PC-3 (cell line): ENCODE data around the gene IMPDH1. TPM values are rescaled to one million over a fixed set of nuclear protein-coding genes. Genes with fewer than 3 reads are reported as not detected.

Experiments
- ATAC-seq: fragments of 200-7000 bp; cut with Tn5 transposase; 2 replicates; pipeline ENCODE4 v1.9.1; 2020; ENCODE audit warnings: mild to moderate bottlenecking, moderate library complexity
- BruUV-seq: library from RNA; stranded (reverse); fragments of 400-500 nt; replicated peaks from 2 replicates; lab custom pipeline; 2021; lab: Mats Ljungman, UMichigan
- CTCF ChIA-PET: fragments of 300-600 bp; sonication (Branson Sonifier 250); formaldehyde crosslinking; loops from one replicate; lab custom pipeline; 2022; ENCODE audit warnings: antibody characterized with exemption; lab: Charles Lee
- POLR2A ChIA-PET: fragments of 300-600 bp; sonication (Branson Sonifier 250); formaldehyde crosslinking; loops from one replicate; lab custom pipeline; 2022; ENCODE audit warnings: antibody characterized with exemption; ENCODE audit not compliant: unreplicated experiment; lab: Charles Lee
- DNase-seq: peaks from one replicate; pipeline ENCODE4 v3.0.0-alpha.2; 2015
- H2AFZ ChIP-seq: fragments of 300-600 bp; sonication (generic); 2 replicates; pipeline ENCODE4 v1.6.0; 2016; ENCODE audit warnings: antibody characterized with exemption, low read length
- H3F3A ChIP-seq: fragments of 300-600 bp; sonication (generic); one replicate; pipeline ENCODE4 v1.6.0; 2017; ENCODE audit warnings: antibody characterized with exemption, low read length, control low read depth, mild to moderate bottlenecking; ENCODE audit not compliant: unreplicated experiment
- H3K27ac ChIP-seq: fragments of 300-600 bp; sonication (generic); 2 replicates; pipeline ENCODE4 v1.5.1; 2016; ENCODE audit warnings: mild to moderate bottlenecking, low read length
- H3K27me3 ChIP-seq: fragments of 300-600 bp; sonication (generic); 2 replicates; pipeline ENCODE4 v1.6.1; 2016; ENCODE audit warnings: low read length, mixed read lengths
- H3K36me3 ChIP-seq: fragments of 300-600 bp; sonication (generic); 2 replicates; pipeline ENCODE4 v1.6.1; 2016; ENCODE audit warnings: low read depth, mixed run types, low read length, mixed read lengths
- H3K4me1 ChIP-seq: fragments of 300-600 bp; sonication (generic); 2 replicates; pipeline ENCODE4 v1.5.1; 2016; ENCODE audit warnings: low read length; ENCODE audit not compliant: insufficient read depth
- H3K4me2 ChIP-seq: fragments of 300-600 bp; sonication (generic); 2 replicates; pipeline ENCODE4 v1.6.0; 2016; ENCODE audit warnings: low read length
- H3K4me3 ChIP-seq: fragments of 300-600 bp; sonication (generic); 2 replicates; pipeline ENCODE4 v1.5.1; 2016; ENCODE audit warnings: mild to moderate bottlenecking, low read length, mixed read lengths
- H3K79me2 ChIP-seq: fragments of 300-600 bp; sonication (generic); 2 replicates; pipeline ENCODE4 v1.6.1; 2017; ENCODE audit warnings: low read length, mixed read lengths
- H3K9ac ChIP-seq: fragments of 300-600 bp; sonication (generic); 2 replicates; pipeline ENCODE4 v1.6.0; 2016; ENCODE audit warnings: mild to moderate bottlenecking, low read length
- H3K9me2 ChIP-seq: fragments of 300-600 bp; sonication (generic); replicated peaks from 2 replicates; pipeline ENCODE4 v1.6.1; 2016; ENCODE audit warnings: mixed run types, low read length, mixed read lengths
- H3K9me3 ChIP-seq: fragments of 300-600 bp; sonication (generic); 2 replicates; pipeline ENCODE4 v1.6.1; 2016; ENCODE audit warnings: low read length, mixed read lengths
- H4K20me1 ChIP-seq: fragments of 300-600 bp; sonication (generic); 2 replicates; pipeline ENCODE4 v1.6.1; 2016; ENCODE audit warnings: low read length, mixed read lengths
- CTCF ChIP-seq: fragments of 300-600 bp; sonication (generic); conservative IDR thresholded peaks from 2 replicates; pipeline ENCODE4 v1.5.1; 2017; ENCODE audit warnings: antibody characterized with exemption, low read depth, mild to moderate bottlenecking, low read length
- EZH2 ChIP-seq: fragments of 300-600 bp; sonication (generic); IDR thresholded peaks from one replicate; pipeline ENCODE4 v1.6.1; 2017; ENCODE audit warnings: antibody characterized with exemption, mild to moderate bottlenecking, low read length; ENCODE audit not compliant: unreplicated experiment
- EZH2phosphoT487 ChIP-seq: fragments of 300-600 bp; sonication (generic); IDR thresholded peaks from 2 replicates; pipeline ENCODE4 v1.6.1; 2018; ENCODE audit warnings: mild to moderate bottlenecking, antibody characterized with exemption, low read length, borderline replicate concordance
- intact Hi-C: fragments of 100-400 bp; cut with micrococcal nuclease; formaldehyde crosslinking; loops from 2 replicates; pipeline ENCODE4 v1.9.0; 2023
- total RNA-seq: library from RNA; depleted of rRNA; stranded (reverse); fragments of >200 nt; gene quantifications from 2 replicates; pipeline ENCODE4 v1.2.3, GENCODE V29; 2014

Gene IMPDH1
- total RNA-seq, 1 experiment from 2014 or later, result 128 TPM

DNA sequence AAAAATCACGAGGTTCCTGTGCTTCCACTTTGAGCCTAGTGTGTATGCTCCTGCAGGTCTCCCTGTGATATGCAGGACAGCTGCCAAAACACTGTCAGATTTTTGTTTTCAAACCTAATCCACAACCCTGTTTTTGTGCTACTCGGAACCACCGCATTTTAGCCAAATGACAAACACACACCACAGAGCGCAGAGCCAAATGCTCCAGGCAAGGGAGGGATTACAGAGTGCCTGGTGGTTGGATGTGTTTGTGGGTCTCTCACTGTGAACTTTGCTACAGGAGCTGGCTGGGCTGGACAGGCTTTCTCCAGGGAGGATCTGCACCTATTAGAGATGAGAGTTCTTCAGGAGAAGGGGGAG is 60.3 kb downstream of the IMPDH1 start:
- no peak for TF ChIP-seq EZH2
- TF ChIP-seq EZH2phosphoT487, result no peak
- no peak for TF ChIP-seq CTCF
- Histone ChIP-seq H3K4me2 (no peak overlapping the region), H3K9ac (no peak overlapping the region), H3K4me3 (no peak overlapping the region), H3K9me3 (no peaks in the 10 kb centered on the region), H3F3A (no peaks in the 10 kb centered on the region), H3K9me2 (no peaks in the 10 kb centered on the region), H3K27me3 (no peaks in the 10 kb centered on the region), H2AFZ (no peak overlapping the region), H3K27ac (no peak overlapping the region), H3K4me1 (no peaks in the 10 kb centered on the region), H3K79me2 (no peaks in the 10 kb centered on the region), H4K20me1 (no peaks in the 10 kb centered on the region), H3K36me3 (no peaks in the 10 kb centered on the region)
- intact Hi-C loops, result no loop called here
- CTCF ChIA-PET, result interaction anchor here (3.3 kb wide), 1 partner anchor 38 kb away, joined by 80 read pairs; no protein-coding TSS in a partner anchor
- no TSS peak for BruUV-seq
- ATAC-seq (no peak), DNase-seq (no peak)
- POLR2A ChIA-PET, result no interaction called here

GRCh38 chr7:128347647-128348097 is 62.1 kb downstream of the IMPDH1 start:
- H3K36me3 ChIP-seq, result no peaks in the 10 kb centered on the region
- DNase-seq (peak; percentile 73), ATAC-seq (peak; percentile 66)
- peaks cover 10% of the 10 kb centered on the region for H3K79me2 ChIP-seq
- no peak overlapping the region for H3K4me2 ChIP-seq
- BruUV-seq, result no TSS peak
- TF ChIP-seq CTCF, result peak; percentile 87
- no peak for TF ChIP-seq EZH2
- no peak for TF ChIP-seq EZH2phosphoT487
- ChIA-PET POLR2A (interaction anchor here (0.6 kb wide), 2 partner anchors 21 to 392 kb away, joined by 4 read pairs; no protein-coding TSS in a partner anchor), CTCF (interaction anchor here (0.6 to 3.3 kb wide), 11 partner anchors 39 to 532 kb away, joined by 3 to 80 read pairs (median 4); partner anchors contain the start of gene ATP6V1F)
- no peaks in the 10 kb centered on the region for H3K9me3 ChIP-seq
- no peak overlapping the region for H3K4me3 ChIP-seq
- no peaks in the 10 kb centered on the region for H4K20me1 ChIP-seq
- H3K27me3 ChIP-seq, result no peaks in the 10 kb centered on the region
- intact Hi-C loops, result loop anchor here (1.0 kb wide), 2 partner anchors 40 to 78 kb away; no protein-coding TSS in a partner anchor
- no peaks in the 10 kb centered on the region for H3K9me2 ChIP-seq
- no peak overlapping the region for H3K9ac ChIP-seq
- no peaks in the 10 kb centered on the region for H3F3A ChIP-seq
- no peak overlapping the region for H2AFZ ChIP-seq
- no peak overlapping the region for H3K27ac ChIP-seq
- no peaks in the 10 kb centered on the region for H3K4me1 ChIP-seq

DNA sequence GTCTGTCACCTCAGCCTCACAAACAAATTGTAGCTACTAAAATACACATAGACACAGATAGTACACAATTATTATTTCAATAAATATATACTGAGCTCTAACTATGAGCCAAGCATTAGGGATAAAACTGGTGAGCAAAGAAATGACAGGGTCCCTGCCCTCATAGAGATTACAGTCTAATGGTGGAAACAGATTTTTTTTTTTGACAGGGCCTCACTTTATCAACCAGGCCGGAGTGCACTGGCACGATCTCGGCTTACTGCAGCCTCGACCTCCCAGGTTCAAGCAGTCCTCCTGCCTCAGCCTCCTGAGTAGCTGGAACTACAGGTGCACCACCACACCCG is 65.4 kb downstream of the IMPDH1 start:
- peak overlapping the region; percentile 84 for H2AFZ ChIP-seq
- H3F3A ChIP-seq, result no peaks in the 10 kb centered on the region
- BruUV-seq, result no TSS peak
- 0 out of 2 replicates have a peak overlapping the region, but pooled peaks have one; percentile 96 for H3K9ac ChIP-seq
- ChIA-PET CTCF (interaction anchor here (0.6 to 1.0 kb wide), 2 partner anchors 43 to 132 kb away, joined by 3 read pairs; no protein-coding TSS in a partner anchor), POLR2A (interaction anchor here (0.6 kb wide), 2 partner anchors 46 to 115 kb away, joined by 3 to 4 read pairs; no protein-coding TSS in a partner anchor)
- TF ChIP-seq CTCF (no peak), EZH2phosphoT487 (no peak)
- peaks cover 43% of the 10 kb centered on the region for H3K79me2 ChIP-seq
- H3K9me2 ChIP-seq, result no peaks in the 10 kb centered on the region
- peaks cover 8% of the 10 kb centered on the region; the same call in 1 of the 2 replicates for H3K4me1 ChIP-seq
- no peak overlapping the region for H3K27ac ChIP-seq
- peaks cover 7% of the 10 kb centered on the region; the same call in 1 of the 2 replicates for H4K20me1 ChIP-seq
- ATAC-seq (no peak), DNase-seq (no peak)
- H3K27me3 ChIP-seq, result no peaks in the 10 kb centered on the region
- peaks cover 8% of the 10 kb centered on the region; the same call in 1 of the 2 replicates for H3K36me3 ChIP-seq
- intact Hi-C loops, result no loop called here
- H3K9me3 ChIP-seq, result no peaks in the 10 kb centered on the region
- H3K4me2 ChIP-seq, result peak overlapping the region; percentile 93
- H3K4me3 ChIP-seq, result 0 out of 2 replicates have a peak overlapping the region, but pooled peaks have one; percentile 89
